ENCODE results near the gene PHAF1. TPM values are rescaled to one million over a fixed set of nuclear protein-coding genes. Genes with fewer than 3 reads are reported as not detected.

The PHAF1 gene
- total and polyA plus RNA-seq, 2 of the 13 experiments (the other 11 are each of a cell fraction or from before 2014, with no cell fraction given) = 48.3 to 174 TPM

DNA sequence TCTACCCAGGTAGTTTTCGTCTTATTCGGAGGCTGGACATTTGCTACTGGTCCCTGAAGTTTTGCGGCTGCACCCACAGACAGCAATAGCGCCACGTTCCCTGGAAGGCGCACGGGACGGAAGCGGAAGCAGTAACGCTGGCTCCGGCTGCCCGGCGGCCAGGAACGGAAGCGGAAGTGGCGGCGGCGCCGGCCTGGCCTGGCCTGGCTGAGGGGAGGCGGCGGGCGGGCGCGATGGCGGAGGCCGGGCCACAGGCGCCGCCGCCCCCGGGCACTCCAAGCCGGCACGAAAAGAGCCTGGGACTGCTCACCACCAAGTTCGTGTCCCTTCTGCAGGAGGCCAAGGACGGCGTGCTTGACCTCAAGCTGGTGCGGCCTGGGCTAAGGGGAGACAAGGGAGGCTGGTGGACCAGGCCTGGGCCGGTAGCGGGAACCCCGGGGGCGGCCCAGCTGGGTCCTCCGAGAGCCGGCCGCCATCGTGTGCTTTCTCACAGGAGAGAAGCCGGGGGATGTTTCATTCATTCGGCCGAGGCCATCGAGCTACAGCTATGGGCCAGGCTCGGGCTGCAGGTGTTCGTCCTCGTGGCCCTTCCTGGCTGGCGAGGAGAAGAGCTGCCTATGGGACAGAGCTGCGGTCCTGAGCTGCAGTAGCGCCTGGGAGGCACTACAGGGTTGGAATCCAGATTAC is 82.4 kb downstream of the PHAF1 start, which contains the start of gene E2F4 (continued):
- TF ChIP-seq ZNF710 (CRISPR knock-in tag; IDR thresholded peaks at IDR 0.05; ENCODE audit: borderline replicate concordance) = 0 out of 2 replicates have a peak, but pooled peaks have one; percentile 38
- no peak for TF ChIP-seq ZNF3 (CRISPR knock-in tag; IDR thresholded peaks at IDR 0.05)
- no peak for TF ChIP-seq SOX6 (IDR thresholded peaks at IDR 0.05)
- peak; percentile 56 for TF ChIP-seq SOX6 (CRISPR knock-in tag; IDR thresholded peaks at IDR 0.05)
- TF ChIP-seq PAF1 (CRISPR knock-in tag; IDR thresholded peaks at IDR 0.05) = no peak
- no peak for TF ChIP-seq FOSL1 (CRISPR knock-in tag; IDR thresholded peaks at IDR 0.05; ENCODE audit: borderline replicate concordance)
- TF ChIP-seq, protein P1, sequence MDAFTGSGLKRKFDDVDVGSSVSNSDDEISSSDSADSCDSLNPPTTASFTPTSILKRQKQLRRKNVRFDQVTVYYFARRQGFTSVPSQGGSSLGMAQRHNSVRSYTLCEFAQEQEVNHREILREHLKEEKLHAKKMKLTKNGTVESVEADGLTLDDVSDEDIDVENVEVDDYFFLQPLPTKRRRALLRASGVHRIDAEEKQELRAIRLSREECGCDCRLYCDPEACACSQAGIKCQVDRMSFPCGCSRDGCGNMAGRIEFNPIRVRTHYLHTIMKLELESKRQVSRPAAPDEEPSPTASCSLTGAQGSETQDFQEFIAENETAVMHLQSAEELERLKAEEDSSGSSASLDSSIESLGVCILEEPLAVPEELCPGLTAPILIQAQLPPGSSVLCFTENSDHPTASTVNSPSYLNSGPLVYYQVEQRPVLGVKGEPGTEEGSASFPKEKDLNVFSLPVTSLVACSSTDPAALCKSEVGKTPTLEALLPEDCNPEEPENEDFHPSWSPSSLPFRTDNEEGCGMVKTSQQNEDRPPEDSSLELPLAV (CRISPR knock-in tag; conservative IDR thresholded peaks at IDR 0.05; ENCODE audit: low read depth) = no peak; the same call in 1 of the 2 replicates
- TF ChIP-seq ZZZ3 (CRISPR knock-in tag; IDR thresholded peaks at IDR 0.05; ENCODE audit: borderline replicate concordance) = peak; percentile 94; the same call in 1 of the 2 replicates
- no peak for TF ChIP-seq SETDB1 (CRISPR knock-in tag; IDR thresholded peaks at IDR 0.05; ENCODE audit: borderline replicate concordance)
- TF ChIP-seq ONECUT2 (CRISPR knock-in tag; IDR thresholded peaks at IDR 0.05) = peak; percentile 18; the same call in 1 of the 2 replicates
- TF ChIP-seq CBX5 (CRISPR knock-in tag; IDR thresholded peaks at IDR 0.05; ENCODE audit: borderline replicate concordance) = peak; percentile 31; the same call in 1 of the 2 replicates
- peak; percentile 91 for TF ChIP-seq YY1 (IDR thresholded peaks at IDR 0.05; ENCODE audit: insufficient read depth, insufficient replicate concordance, low read depth, low read length)
- peak; percentile 50; the same call in 1 of the 2 replicates for TF ChIP-seq IRX3 (CRISPR knock-in tag; IDR thresholded peaks at IDR 0.05; ENCODE audit: borderline replicate concordance, low read depth)
- no peak for TF ChIP-seq SP1 (IDR thresholded peaks at IDR 0.05)
- TF ChIP-seq SP1 (CRISPR knock-in tag; IDR thresholded peaks at IDR 0.05) = peak; percentile 34; the same call in 1 of the 2 replicates
- TF ChIP-seq ZNF691 (CRISPR knock-in tag; IDR thresholded peaks at IDR 0.05; ENCODE audit: borderline replicate concordance, low read depth) = no peak; the same call in 1 of the 2 replicates
- TF ChIP-seq, protein P2, sequence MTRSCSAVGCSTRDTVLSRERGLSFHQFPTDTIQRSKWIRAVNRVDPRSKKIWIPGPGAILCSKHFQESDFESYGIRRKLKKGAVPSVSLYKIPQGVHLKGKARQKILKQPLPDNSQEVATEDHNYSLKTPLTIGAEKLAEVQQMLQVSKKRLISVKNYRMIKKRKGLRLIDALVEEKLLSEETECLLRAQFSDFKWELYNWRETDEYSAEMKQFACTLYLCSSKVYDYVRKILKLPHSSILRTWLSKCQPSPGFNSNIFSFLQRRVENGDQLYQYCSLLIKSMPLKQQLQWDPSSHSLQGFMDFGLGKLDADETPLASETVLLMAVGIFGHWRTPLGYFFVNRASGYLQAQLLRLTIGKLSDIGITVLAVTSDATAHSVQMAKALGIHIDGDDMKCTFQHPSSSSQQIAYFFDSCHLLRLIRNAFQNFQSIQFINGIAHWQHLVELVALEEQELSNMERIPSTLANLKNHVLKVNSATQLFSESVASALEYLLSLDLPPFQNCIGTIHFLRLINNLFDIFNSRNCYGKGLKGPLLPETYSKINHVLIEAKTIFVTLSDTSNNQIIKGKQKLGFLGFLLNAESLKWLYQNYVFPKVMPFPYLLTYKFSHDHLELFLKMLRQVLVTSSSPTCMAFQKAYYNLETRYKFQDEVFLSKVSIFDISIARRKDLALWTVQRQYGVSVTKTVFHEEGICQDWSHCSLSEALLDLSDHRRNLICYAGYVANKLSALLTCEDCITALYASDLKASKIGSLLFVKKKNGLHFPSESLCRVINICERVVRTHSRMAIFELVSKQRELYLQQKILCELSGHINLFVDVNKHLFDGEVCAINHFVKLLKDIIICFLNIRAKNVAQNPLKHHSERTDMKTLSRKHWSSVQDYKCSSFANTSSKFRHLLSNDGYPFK (CRISPR knock-in tag; IDR thresholded peaks at IDR 0.05; ENCODE audit: borderline replicate concordance) = peak; percentile 62; the same call in 1 of the 2 replicates
- TF ChIP-seq ZNF124 (CRISPR knock-in tag; IDR thresholded peaks at IDR 0.05) = 0 out of 2 replicates have a peak, but pooled peaks have one; percentile 45
- TF ChIP-seq TAF1 (CRISPR knock-in tag; IDR thresholded peaks at IDR 0.05) = peak; percentile 71
- TF ChIP-seq ATAD3A (CRISPR knock-in tag; IDR thresholded peaks at IDR 0.05) = no peak
- peak; percentile 91 for TF ChIP-seq ZNF160 (CRISPR knock-in tag; IDR thresholded peaks at IDR 0.05)

Measured in HepG2 (cell line).